Muscle layer of colon (tissue), 2 donors: ENCODE measurements around the gene PGF.

Source experiments
- H3K27ac ChIP-seq: one replicate; pipeline ENCODE4 v1.7.0; 2013; ENCODE audit warnings: low read depth, mild to moderate bottlenecking, low read length, moderate library complexity
- H3K27me3 ChIP-seq, 2 donors: one replicate each; pipeline ENCODE4 v1.7.0; 2013; ENCODE audit warnings: low read length in 2 of 2, mild to moderate bottlenecking in 2 of 2; ENCODE audit not compliant: insufficient read depth in 2 of 2, control insufficient read depth in 1 of 2
- H3K36me3 ChIP-seq: one replicate; pipeline ENCODE4 v1.7.0; 2013; ENCODE audit warnings: mild to moderate bottlenecking, low read length; ENCODE audit not compliant: insufficient read depth
- H3K4me1 ChIP-seq: one replicate; pipeline ENCODE4 v1.7.0; 2013; ENCODE audit warnings: mild to moderate bottlenecking, low read length; ENCODE audit not compliant: insufficient read depth
- H3K4me3 ChIP-seq, 2 donors: one replicate each; pipeline ENCODE4 v1.7.0; 2013; ENCODE audit warnings: low read length in 2 of 2, low read depth in 1 of 2, mild to moderate bottlenecking in 1 of 2, moderate library complexity in 1 of 2
- H3K9ac ChIP-seq: one replicate; pipeline ENCODE4 v1.7.0; 2013; ENCODE audit warnings: low read length
- H3K9me3 ChIP-seq: one replicate; pipeline ENCODE4 v1.7.0; 2013; ENCODE audit warnings: mild to moderate bottlenecking, low read length
- donor health status: abdominal sarcoma.
- donor health status: Adenocarcinoma of cecum.

Gene PGF

DNA sequence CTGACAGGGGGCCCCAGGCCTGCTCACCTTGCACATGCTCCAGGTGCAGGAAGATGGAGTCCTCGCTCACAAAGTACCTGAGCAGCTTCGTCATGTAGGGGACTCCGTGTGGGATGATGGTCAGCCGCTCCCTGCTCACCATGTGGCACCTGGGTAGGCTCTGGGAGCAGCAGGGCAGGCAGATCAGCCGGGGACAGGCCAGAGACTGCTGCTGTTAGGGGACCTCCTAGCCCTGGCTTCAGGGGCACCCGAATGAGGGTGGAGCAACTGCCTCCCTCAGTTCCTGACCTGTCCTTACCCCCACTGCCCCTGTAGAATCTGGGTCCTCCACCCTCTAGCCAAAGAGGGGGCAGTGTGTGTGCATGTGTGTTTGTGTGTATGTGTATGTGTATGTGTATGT, 44.2 kb downstream of the PGF start:
- Histone ChIP-seq H3K36me3 (no peaks in the 10 kb centered on the region), H3K4me1 (peaks cover 14% of the 10 kb centered on the region), H3K27ac (no peak overlapping the region), H3K9me3 (no peaks in the 10 kb centered on the region), H3K9ac (no peak overlapping the region), H3K4me3 (no peak overlapping the region), H3K27me3 (no peaks in the 10 kb centered on the region)

DNA sequence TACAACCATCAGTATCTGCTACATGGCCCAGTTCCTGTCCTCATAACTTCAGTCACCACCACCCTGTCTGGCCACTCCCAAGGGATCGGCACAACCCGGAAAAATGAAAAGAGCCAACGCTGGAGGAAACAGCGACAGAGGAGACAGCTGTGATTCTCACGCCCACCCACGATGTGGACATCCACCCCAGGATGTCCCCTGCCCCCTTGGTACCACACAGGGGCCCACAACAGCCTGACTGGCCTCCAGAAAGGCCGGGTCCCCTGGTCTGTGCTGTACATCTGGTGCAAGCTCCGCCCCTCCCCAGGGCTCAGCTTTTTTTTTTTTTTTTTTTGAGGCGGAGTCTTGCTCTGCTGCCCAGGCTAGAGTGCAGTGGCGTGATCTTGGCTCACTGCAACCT, 44.8 kb downstream of the PGF start:
- H3K9ac ChIP-seq, result no peak overlapping the region
- no peak overlapping the region for H3K27ac ChIP-seq
- H3K36me3 ChIP-seq, result no peaks in the 10 kb centered on the region

DNA sequence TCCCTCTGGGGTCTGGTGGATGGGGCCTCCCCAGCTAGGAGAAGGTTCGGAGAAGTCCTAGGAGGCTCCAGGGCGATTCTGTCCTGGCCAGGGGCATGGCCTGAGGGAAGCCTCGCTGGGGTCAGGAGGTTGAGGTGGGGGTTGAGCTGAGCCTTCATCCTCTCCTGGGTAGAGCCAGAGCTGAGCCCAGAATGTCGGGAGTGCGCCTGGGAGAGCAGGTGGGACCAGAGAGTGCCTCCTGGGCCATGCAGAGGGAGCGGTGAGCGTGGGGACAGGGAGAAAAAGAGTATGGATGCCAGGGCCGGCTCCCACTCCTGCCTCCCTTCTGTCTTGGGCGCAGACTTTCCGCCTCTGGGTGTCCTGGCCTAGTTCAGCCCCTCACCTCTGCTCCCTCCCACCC, 45.5 kb downstream of the PGF start:
- Histone ChIP-seq H3K27me3 (no peaks in the 10 kb centered on the region), H3K4me3 (no peak overlapping the region), H3K36me3 (peaks cover 4% of the 10 kb centered on the region), H3K9ac (no peak overlapping the region), H3K4me1 (peaks cover 19% of the 10 kb centered on the region), H3K27ac (no peak overlapping the region), H3K9me3 (no peaks in the 10 kb centered on the region)

More for the DNA sequence above, 44.8 kb downstream of the PGF start:
- Histone ChIP-seq H3K9me3 (no peaks in the 10 kb centered on the region), H3K27me3 (no peaks in the 10 kb centered on the region), H3K4me1 (peaks cover 17% of the 10 kb centered on the region), H3K4me3 (no peak overlapping the region)

DNA sequence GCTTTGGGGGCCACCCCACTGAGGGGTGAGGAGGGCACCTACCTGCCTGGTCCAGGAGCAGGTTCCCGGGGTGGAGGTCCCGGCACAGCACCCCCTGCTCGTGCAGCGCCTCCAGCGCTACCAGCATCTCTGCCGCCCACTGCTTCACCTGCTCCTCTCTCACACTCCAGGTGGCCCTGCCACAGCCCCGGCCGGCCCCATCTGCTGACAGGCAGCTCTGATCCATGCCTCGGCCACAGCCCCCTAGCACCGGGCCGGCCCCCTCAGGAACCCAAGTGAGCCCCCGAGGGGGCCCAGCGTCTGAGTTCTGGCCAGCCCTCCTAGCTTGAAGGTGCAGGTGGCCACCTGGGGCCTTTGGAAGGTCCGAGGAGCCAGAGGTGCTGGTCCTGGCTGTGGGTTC, 45.9 kb downstream of the PGF start:
- H3K27ac ChIP-seq, result no peak overlapping the region
- H3K4me1 ChIP-seq, result peaks cover 19% of the 10 kb centered on the region
- H3K9me3 ChIP-seq, result no peaks in the 10 kb centered on the region
- H3K9ac ChIP-seq, result no peak overlapping the region
- no peaks in the 10 kb centered on the region for H3K27me3 ChIP-seq
- H3K4me3 ChIP-seq, result no peak overlapping the region
- H3K36me3 ChIP-seq, result peaks cover 8% of the 10 kb centered on the region

DNA sequence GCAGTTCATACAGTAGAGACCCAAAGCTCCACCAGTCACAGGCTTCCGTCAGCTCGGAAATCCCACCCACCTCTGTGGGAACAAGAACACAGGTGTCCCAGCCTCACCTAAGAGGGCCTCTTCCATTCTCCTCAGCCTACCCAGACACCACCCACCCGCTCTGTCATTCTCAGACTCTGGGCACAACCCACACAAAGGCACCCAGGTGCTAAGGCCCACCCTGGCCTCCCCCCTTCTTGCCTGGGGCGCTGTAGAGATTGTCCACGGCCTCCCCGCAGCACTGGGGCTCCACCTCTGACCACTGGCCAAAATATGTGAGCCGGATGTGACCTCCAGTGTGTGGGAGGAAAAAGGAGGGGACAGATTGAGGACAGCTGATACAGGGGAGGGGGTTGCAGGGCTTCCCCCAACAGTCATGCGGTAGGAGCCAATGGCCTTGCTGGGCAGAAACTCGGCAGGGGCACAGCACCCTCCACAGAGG, 46.5 kb downstream of the PGF start:
- H3K4me1 ChIP-seq, result peaks cover 19% of the 10 kb centered on the region
- H3K27ac ChIP-seq, result no peak overlapping the region
- H3K9ac ChIP-seq, result no peak overlapping the region

DNA sequence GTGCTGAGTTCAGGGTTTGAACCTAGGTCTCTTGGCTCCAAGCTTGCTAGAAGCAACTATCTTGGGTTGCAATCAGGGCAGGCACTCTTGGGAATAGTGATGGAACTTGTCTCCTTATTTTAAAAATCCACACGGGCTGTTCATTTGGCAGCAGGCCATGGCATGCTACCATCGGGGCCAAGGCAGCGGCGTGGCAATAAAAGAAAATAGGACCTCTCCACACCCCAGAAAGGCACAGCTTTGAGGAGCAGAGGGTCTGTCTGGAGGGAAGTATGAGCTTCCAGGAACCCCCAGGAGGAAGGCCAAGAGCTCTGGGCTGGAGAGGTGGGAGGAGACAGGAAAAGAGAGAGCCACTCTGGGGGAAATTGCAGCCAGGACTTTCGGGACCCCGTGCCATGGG, 47.7 kb downstream of the PGF start:
- Histone ChIP-seq H3K4me3 (no peak overlapping the region), H3K9ac (no peak overlapping the region), H3K27ac (no peak overlapping the region), H3K27me3 (no peaks in the 10 kb centered on the region), H3K4me1 (peaks cover 19% of the 10 kb centered on the region), H3K36me3 (peaks cover 19% of the 10 kb centered on the region), H3K9me3 (no peaks in the 10 kb centered on the region)

More for the DNA sequence above, 46.5 kb downstream of the PGF start:
- Histone ChIP-seq H3K27me3 (no peaks in the 10 kb centered on the region), H3K36me3 (peaks cover 13% of the 10 kb centered on the region), H3K9me3 (no peaks in the 10 kb centered on the region), H3K4me3 (no peak overlapping the region)

DNA sequence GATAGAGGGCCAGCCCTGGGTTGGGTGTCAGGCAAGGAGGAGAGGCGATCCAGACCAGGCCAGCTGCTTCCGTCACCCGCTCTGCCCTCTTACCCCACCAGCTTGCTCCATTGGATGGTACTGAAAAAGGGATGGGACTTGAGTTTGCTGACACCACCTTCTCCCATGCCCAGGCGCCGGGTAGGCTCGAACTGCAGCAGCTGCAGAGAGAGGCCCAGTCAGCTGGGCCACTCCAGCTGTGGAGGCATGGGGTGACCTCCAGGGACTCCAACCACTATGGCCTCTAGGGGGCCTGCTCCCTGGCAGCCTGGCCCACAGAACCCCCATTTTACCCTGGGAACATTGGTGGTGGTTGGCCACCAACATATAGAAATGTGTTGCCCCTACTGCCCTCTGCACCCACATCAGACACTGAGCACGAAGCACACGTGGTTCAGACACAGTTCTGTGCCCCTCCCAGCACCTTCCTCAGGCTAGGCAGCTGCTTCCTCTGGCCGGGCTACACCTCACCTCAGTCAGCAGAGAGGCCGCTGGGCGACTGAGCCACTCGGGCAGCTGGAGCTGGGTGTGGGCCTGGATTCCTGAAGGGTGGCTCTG, 48.4 kb downstream of the PGF start:
- no peak overlapping the region for H3K27ac ChIP-seq
- H3K9me3 ChIP-seq, result no peaks in the 10 kb centered on the region
- no peak overlapping the region for H3K4me3 ChIP-seq
- H3K4me1 ChIP-seq, result peaks cover 19% of the 10 kb centered on the region
- peaks cover 26% of the 10 kb centered on the region for H3K36me3 ChIP-seq
- no peaks in the 10 kb centered on the region for H3K27me3 ChIP-seq
- H3K9ac ChIP-seq, result no peak overlapping the region

DNA sequence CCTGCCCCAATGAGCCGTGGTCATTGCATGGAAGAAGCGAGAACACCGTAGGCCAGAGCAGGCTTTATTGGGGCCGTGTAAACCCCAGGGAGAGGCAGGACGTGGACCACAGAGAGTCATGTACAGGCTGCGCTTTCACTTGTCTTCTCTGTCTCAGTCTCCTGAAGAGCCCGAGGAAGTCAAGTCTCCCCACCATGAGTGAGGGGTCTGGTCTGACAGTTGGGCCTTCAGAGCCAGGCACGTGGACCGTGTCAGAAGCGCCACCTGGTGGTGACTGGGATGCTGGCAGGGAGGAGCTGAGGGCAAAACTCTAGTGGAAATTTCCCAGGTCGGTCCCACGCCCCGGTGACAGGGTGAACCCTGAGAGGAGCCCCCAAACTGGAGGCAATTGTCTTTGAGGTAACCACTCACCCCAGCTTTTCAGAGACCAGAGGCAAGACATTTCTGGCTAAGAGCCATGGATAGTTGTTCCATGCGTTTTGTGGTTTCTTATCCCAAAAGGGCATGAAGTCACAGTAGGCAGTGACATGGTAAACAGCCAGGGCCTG, 49.7 kb downstream of the PGF start:
- peaks cover 39% of the 10 kb centered on the region for H3K36me3 ChIP-seq
- no peaks in the 10 kb centered on the region for H3K9me3 ChIP-seq
- H3K27ac ChIP-seq, result no peak overlapping the region
- H3K4me3 ChIP-seq, result no peak overlapping the region
- H3K9ac ChIP-seq, result no peak overlapping the region
- H3K4me1 ChIP-seq, result peaks cover 19% of the 10 kb centered on the region
- H3K27me3 ChIP-seq, result no peaks in the 10 kb centered on the region

DNA sequence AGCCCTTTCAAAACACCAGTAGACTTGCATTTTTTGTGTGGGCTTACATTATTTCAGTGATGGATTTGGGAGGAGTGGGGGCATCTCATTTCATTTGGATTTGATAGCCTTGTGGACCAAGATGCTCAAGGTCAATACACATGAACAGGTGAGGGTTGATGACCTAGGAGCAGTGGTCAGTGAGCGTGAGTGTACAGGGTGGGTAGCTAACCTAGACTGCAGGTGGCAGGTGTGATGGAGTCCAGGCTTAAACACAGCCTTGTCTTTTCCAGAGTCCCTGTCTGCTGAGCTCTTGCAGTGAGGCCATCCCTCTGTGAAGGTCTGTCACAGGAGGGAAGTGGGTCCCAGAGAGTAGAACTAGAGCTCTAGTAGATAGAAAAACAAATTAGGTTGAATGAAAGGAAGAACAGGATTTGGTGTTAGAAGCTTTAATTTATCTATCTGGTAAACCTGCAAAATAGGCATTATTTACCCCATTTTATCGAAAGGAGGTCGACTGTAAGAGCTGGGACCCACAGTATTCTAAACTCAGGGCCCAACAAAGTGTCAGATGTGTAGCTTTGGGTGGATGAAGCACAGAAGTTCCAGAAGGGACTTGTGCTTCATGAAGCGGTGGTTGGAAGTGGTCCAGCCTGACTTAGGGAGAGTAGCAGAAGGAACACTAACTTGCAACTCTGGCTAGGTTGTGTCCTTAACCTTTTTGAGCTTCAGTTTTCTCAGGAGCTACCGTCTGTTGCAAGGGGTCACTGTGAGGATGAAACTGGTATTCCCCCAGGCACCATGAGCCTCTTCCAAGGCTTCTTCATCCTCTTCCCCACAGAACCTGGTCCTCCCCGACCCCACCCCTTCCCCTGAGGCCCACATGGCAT, 50.5 kb downstream of the PGF start:
- Histone ChIP-seq H3K27ac (no peak overlapping the region), H3K4me3 (no peak overlapping the region), H3K4me1 (peaks cover 19% of the 10 kb centered on the region), H3K27me3 (no peaks in the 10 kb centered on the region), H3K9ac (no peak overlapping the region), H3K9me3 (no peaks in the 10 kb centered on the region), H3K36me3 (peaks cover 47% of the 10 kb centered on the region)

DNA sequence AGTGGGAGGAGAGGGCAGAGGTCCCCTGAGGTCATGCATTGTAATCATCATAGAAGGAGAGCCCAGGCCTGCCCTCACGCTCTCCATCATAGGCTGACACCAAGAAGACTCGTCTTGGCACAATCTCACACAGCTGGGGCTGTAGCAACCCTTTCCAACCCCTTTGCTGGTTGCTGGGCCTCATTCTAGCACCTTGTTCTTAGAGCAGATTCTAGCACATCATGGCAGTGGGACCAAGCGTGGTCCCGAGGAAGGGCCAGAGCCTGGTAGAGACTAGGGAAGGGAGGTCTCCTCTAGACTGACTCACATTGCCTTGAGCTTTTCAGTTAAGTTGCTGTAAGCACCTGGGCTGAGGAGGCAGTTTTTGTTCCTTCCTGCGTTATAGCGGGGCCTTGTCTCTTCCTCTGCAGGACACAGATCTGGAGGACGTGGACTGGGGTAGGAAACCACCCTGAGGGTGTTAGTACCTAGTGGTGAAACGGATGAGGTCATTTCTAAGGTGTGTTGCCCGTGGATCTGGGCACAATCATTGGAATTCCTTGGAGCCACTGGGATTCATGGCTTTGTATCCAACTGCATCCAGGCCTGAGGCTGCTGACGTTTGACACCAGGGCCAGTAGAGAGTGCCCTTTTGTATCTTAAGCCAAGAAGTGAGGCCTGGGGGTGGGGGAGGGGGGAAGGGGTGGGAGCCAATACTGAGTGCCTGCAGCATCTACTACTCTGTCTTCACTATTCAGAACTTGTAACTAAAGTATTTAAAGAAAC, 52.3 kb downstream of the PGF start:
- Histone ChIP-seq H3K9ac (no peak overlapping the region), H3K27ac (no peak overlapping the region), H3K4me3 (no peak overlapping the region), H3K9me3 (no peaks in the 10 kb centered on the region), H3K27me3 (no peaks in the 10 kb centered on the region), H3K36me3 (peaks cover 65% of the 10 kb centered on the region), H3K4me1 (peaks cover 17% of the 10 kb centered on the region)

DNA sequence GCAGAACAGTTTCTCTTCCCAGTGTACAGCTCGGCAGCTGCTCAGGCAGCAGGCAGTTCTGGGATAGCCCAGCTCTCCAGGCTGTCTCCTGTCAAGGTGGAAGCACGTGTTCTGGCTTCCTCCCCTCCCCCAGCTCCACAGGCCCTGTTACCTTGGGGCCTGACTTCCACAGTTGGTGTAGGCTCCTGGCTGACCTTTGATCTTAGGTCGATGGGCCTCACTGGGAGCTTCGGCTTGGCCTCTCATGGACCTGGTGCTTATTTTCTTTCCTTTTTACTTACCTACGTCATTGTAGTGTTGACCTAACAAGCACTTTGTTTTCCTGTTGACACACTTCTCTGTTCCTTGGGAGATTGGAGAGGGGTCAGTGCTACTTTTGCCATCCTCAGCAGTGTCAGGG, 56.7 kb downstream of the PGF start:
- no peak overlapping the region for H3K27ac ChIP-seq
- H3K9me3 ChIP-seq, result no peaks in the 10 kb centered on the region
- no peaks in the 10 kb centered on the region for H3K27me3 ChIP-seq
- no peak overlapping the region for H3K9ac ChIP-seq
- peaks cover 90% of the 10 kb centered on the region for H3K36me3 ChIP-seq
- H3K4me1 ChIP-seq, result no peaks in the 10 kb centered on the region
- no peak overlapping the region for H3K4me3 ChIP-seq
